SK-N-SH treated with all-trans-retinoic acid at 6 μM for 48 hours (cell line): Measurements from ENCODE around the gene DPYD.

Experiments used
- ATAC-seq: fragments of 200-7000 bp; cut with Tn5 transposase; 3 replicates; pipeline ENCODE4 v1.9.1; 2020; ENCODE audit warnings: mild to moderate bottlenecking, moderate library complexity
- ARNTL ChIP-seq: fragments of 450-650 bp; formaldehyde crosslinking; IDR thresholded peaks from 2 replicates; pipeline ENCODE4 v1.5.0; 2020; ENCODE audit warnings: low read depth, mild to moderate bottlenecking, moderate library complexity, borderline replicate concordance
- BACH2 ChIP-seq: fragments of 250-450 bp; sonication (Bioruptor Pico); IDR thresholded peaks from 2 replicates; pipeline ENCODE4 v1.9.0; 2021; ENCODE audit warnings: mild to moderate bottlenecking, borderline replicate concordance
- CREB5 ChIP-seq: fragments of 250-450 bp; sonication (Bioruptor Pico); IDR thresholded peaks from 2 replicates; pipeline ENCODE4 v1.5.1; 2020; ENCODE audit warnings: low read depth, mild to moderate bottlenecking, moderate library complexity
- CSDC2 ChIP-seq: fragments of 250-450 bp; sonication (Bioruptor Pico); IDR thresholded peaks from 2 replicates; pipeline ENCODE4 v1.5.0; 2020; ENCODE audit warnings: mild to moderate bottlenecking, moderate library complexity
- CSRNP3 ChIP-seq: fragments of 250-450 bp; sonication (Bioruptor Pico); IDR thresholded peaks from 2 replicates; pipeline ENCODE4 v1.5.1; 2021; ENCODE audit warnings: mild to moderate bottlenecking, moderate library complexity
- ESRRG ChIP-seq: fragments of 250-450 bp; sonication (Bioruptor Pico); IDR thresholded peaks from 2 replicates; pipeline ENCODE4 v1.6.1; 2021; ENCODE audit warnings: mild to moderate bottlenecking
- GLIS3 ChIP-seq: fragments of 250-450 bp; sonication (Bioruptor Pico); IDR thresholded peaks from 2 replicates; pipeline ENCODE4 v1.5.0; 2020; ENCODE audit warnings: mild to moderate bottlenecking, moderate library complexity
- ISL1 ChIP-seq: fragments of 250-450 bp; sonication (Bioruptor Pico); IDR thresholded peaks from 2 replicates; pipeline ENCODE4 v2.1.2; 2022; ENCODE audit warnings: mild to moderate bottlenecking, moderate library complexity
- OSR1 ChIP-seq: fragments of 250-450 bp; sonication (Bioruptor Pico); IDR thresholded peaks from 2 replicates; pipeline ENCODE4 v1.8.0; 2022; ENCODE audit warnings: moderate library complexity, mild to moderate bottlenecking, inconsistent platforms
- PPARA ChIP-seq: fragments of 250-450 bp; sonication (Bioruptor Pico); IDR thresholded peaks from 2 replicates; pipeline ENCODE4 v1.5.0; 2020; ENCODE audit warnings: mild to moderate bottlenecking, borderline replicate concordance
- RARB ChIP-seq: fragments of 250-450 bp; sonication (Bioruptor Pico); IDR thresholded peaks from 2 replicates; pipeline ENCODE4 v1.8.0; 2021; ENCODE audit warnings: mild to moderate bottlenecking, moderate library complexity
- SNAI2 ChIP-seq: fragments of 250-450 bp; sonication (Bioruptor Pico); IDR thresholded peaks from 2 replicates; pipeline ENCODE4 v1.5.0; 2020; ENCODE audit warnings: mild to moderate bottlenecking, moderate library complexity
- TCF4 ChIP-seq: fragments of 250-450 bp; sonication (Bioruptor Pico); IDR thresholded peaks from 2 replicates; pipeline ENCODE4 v1.8.0; 2021; ENCODE audit warnings: mild to moderate bottlenecking, moderate library complexity, borderline replicate concordance
- TOX ChIP-seq: fragments of 250-450 bp; sonication (Bioruptor Pico); IDR thresholded peaks from 2 replicates; pipeline ENCODE4 v1.8.0; 2021; ENCODE audit warnings: mild to moderate bottlenecking, moderate library complexity, borderline replicate concordance
- TSHZ2 ChIP-seq: fragments of 250-450 bp; sonication (Bioruptor Pico); IDR thresholded peaks from 2 replicates; pipeline ENCODE4 v1.5.0; 2020; ENCODE audit warnings: mild to moderate bottlenecking, moderate library complexity
- ZC3H10 ChIP-seq: fragments of 250-450 bp; sonication (Bioruptor Pico); IDR thresholded peaks from 2 replicates; pipeline ENCODE4 v1.5.1; 2021; ENCODE audit warnings: mild to moderate bottlenecking, moderate library complexity
- ZFP3 ChIP-seq: fragments of 250-450 bp; sonication (Bioruptor Pico); IDR thresholded peaks from 2 replicates; pipeline ENCODE4 v1.5.0; 2020; ENCODE audit warnings: mild to moderate bottlenecking, moderate library complexity
- ZFP30 ChIP-seq: fragments of 450-650 bp; formaldehyde crosslinking; IDR thresholded peaks from 2 replicates; pipeline ENCODE4 v1.5.0; 2022; ENCODE audit warnings: mild to moderate bottlenecking, moderate library complexity
- ZNF565 ChIP-seq: fragments of 450-650 bp; formaldehyde crosslinking; conservative IDR thresholded peaks from 2 replicates; pipeline ENCODE4 v1.5.0; 2020; ENCODE audit warnings: low read depth, mild to moderate bottlenecking, moderate library complexity
- ZNF70 ChIP-seq: fragments of 450-650 bp; formaldehyde crosslinking; IDR thresholded peaks from 2 replicates; pipeline ENCODE4 v1.5.0; 2020; ENCODE audit warnings: mild to moderate bottlenecking, moderate library complexity
- ZNF8 ChIP-seq: fragments of 450-650 bp; formaldehyde crosslinking; IDR thresholded peaks from 2 replicates; pipeline ENCODE4 v1.5.0; 2020; ENCODE audit warnings: mild to moderate bottlenecking, moderate library complexity

Gene DPYD

GRCh38 chr1:97796711-97797110 lies 124.1 kb downstream of the DPYD start:
- peak; percentile 63 for ATAC-seq
- TF ChIP-seq ZNF565 (CRISPR knock-in tag), result no peak

GRCh38 chr1:97792655-97793054 lies 128.2 kb downstream of the DPYD start:
- no peak for TF ChIP-seq ZFP30 (CRISPR knock-in tag)
- TF ChIP-seq GLIS3 (CRISPR knock-in tag), result no peak
- TF ChIP-seq OSR1, result no peak
- TF ChIP-seq ARNTL (CRISPR knock-in tag), result no peak
- no peak for TF ChIP-seq ZNF565 (CRISPR knock-in tag)
- no peak for TF ChIP-seq CSDC2
- TF ChIP-seq TOX (CRISPR knock-in tag), result no peak
- no peak for TF ChIP-seq RARB (CRISPR knock-in tag)
- TF ChIP-seq TCF4, result no peak
- no peak for TF ChIP-seq ZC3H10 (CRISPR knock-in tag)
- TF ChIP-seq ZFP3 (CRISPR knock-in tag), result no peak
- TF ChIP-seq ZNF70, result no peak
- TF ChIP-seq SNAI2, result no peak
- no peak for TF ChIP-seq CSRNP3 (CRISPR knock-in tag)
- no peak for TF ChIP-seq TSHZ2 (CRISPR knock-in tag)
- TF ChIP-seq ZNF8 (CRISPR knock-in tag), result no peak
- TF ChIP-seq CREB5 (CRISPR knock-in tag), result no peak
- ATAC-seq, result no peak

GRCh38 chr1:97791251-97791650 lies 129.6 kb downstream of the DPYD start:
- TF ChIP-seq BACH2 (CRISPR knock-in tag), result no peak
- no peak for TF ChIP-seq RARB (CRISPR knock-in tag)
- TF ChIP-seq ZC3H10 (CRISPR knock-in tag), result no peak
- ATAC-seq, result no peak

- TF ChIP-seq ZFP30 (CRISPR knock-in tag) (no peak), PPARA (CRISPR knock-in tag) (no peak), CSDC2 (no peak), TCF4 (no peak), TOX (CRISPR knock-in tag) (no peak), OSR1 (no peak), CSRNP3 (CRISPR knock-in tag) (no peak), ISL1 (CRISPR knock-in tag) (no peak), ZC3H10 (CRISPR knock-in tag) (no peak), ESRRG (no peak), GLIS3 (CRISPR knock-in tag) (no peak), BACH2 (CRISPR knock-in tag) (no peak), CREB5 (CRISPR knock-in tag) (no peak), RARB (CRISPR knock-in tag) (no peak), ZNF565 (CRISPR knock-in tag) (no peak)
- ATAC-seq, result no peak
These were observed 133.6 kb downstream of the DPYD start for GRCh38 chr1:97787231-97787630.
